Measurements from ENCODE around the gene LGALS16. TPM values are rescaled to one million over a fixed set of nuclear protein-coding genes. Genes with fewer than 3 reads are reported as not detected.
"Not testable (repeated sequence)": the region's sequence is repeated elsewhere in the genome, so short reads cannot be mapped to it uniquely, and the experiment has no call there.

The LGALS16 gene
- total and polyA plus RNA-seq, 12 donors: not detected

DNA sequence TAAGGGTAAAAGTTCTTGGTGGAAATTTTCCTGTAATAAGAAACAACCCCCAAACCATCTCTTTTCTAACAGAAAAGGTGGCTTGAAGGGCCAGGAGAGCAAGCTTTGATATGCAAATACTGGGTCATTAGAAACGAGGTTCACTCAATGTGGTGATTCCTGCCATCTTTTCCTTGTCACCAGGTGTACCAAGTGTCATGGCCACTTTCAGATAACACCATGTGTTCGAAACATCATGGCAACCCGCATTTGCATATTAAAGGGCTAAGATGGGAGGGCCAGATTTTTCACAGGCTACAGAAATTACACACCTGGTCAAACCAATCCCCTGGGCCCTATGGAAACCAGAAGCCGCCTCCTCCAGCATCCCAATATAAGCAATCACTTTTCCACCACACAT, 15.3 kb downstream of the LGALS16 start:
- DNase-seq: no peak
- no peak overlapping the region for H3K4me3 ChIP-seq
- TF ChIP-seq, protein P1, sequence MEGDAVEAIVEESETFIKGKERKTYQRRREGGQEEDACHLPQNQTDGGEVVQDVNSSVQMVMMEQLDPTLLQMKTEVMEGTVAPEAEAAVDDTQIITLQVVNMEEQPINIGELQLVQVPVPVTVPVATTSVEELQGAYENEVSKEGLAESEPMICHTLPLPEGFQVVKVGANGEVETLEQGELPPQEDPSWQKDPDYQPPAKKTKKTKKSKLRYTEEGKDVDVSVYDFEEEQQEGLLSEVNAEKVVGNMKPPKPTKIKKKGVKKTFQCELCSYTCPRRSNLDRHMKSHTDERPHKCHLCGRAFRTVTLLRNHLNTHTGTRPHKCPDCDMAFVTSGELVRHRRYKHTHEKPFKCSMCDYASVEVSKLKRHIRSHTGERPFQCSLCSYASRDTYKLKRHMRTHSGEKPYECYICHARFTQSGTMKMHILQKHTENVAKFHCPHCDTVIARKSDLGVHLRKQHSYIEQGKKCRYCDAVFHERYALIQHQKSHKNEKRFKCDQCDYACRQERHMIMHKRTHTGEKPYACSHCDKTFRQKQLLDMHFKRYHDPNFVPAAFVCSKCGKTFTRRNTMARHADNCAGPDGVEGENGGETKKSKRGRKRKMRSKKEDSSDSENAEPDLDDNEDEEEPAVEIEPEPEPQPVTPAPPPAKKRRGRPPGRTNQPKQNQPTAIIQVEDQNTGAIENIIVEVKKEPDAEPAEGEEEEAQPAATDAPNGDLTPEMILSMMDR (IDR thresholded peaks at IDR 0.05): no peak
- no peaks in the 10 kb centered on the region for H3K36me3 ChIP-seq
- WGBS, 2 donors: 37 to 49% methylated on average over 4 of the region's 4 CpGs
- peaks cover 0 to 6% (median 0%) of the 10 kb centered on the region in 9 donors for H3K4me1 ChIP-seq
- H3K27ac ChIP-seq: no peak overlapping the region
- ATAC-seq: no peak
- peaks cover 0 to 26% (median 15%) of the 10 kb centered on the region in 7 donors for H3K27me3 ChIP-seq
- H3K9me3 ChIP-seq: no peaks in the 10 kb centered on the region
- intact Hi-C loops (cut with DNase I): loop anchor here in 6 of 10 donors (2.0 to 10.0 kb wide), 4 partner anchors 116 to 229 kb away; no protein-coding TSS in a partner anchor

DNA sequence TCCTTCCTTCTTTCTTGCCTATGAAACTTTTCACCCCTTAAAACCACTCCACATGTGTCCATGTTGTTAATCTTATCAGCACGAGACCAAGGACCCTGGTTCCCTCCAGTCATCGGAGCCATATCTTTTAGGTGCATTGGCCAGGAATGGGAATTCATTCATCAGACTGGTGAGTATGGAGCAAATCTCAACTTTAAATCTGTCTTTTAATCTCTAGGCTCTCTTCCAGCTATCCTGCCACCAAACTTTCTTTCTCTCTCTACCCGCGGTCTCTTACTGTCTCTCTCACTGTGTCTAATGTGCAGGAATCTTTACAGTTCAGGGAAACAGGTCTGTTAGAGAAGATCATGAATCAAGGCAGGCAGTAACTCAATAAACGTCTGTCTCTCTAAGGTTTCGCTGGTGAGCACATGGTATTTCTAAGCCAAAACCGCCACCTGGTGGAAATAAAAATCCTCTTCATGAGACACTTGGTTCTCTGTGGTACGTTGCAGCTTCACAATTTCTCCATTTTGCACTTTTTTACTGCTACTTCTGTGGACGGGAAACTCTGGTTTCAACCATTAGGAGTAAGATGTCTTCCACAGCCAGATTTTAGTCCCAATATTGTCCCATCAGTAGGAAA, 16.1 kb downstream of the LGALS16 start:
- TF ChIP-seq, protein P1 (IDR thresholded peaks at IDR 0.05): peak; percentile 20 to 66 (median 49)
- ATAC-seq (peak in 1 of 8 donors; percentile 56), DNase-seq (peak in 1 of 2 donors; percentile 26)
- intact Hi-C loops (cut with DNase I): loop anchor here in 8 of 10 donors (2.0 to 10.0 kb wide), 5 partner anchors 117 to 230 kb away; no protein-coding TSS in a partner anchor
- H3K9me3 ChIP-seq: no peaks in the 10 kb centered on the region
- H3K4me1 ChIP-seq: peaks cover 0 to 9% (median 0%) of the 10 kb centered on the region in 9 donors
- H3K4me3 ChIP-seq: no peak overlapping the region
- WGBS, 2 donors: 8 to 10% methylated on average over 9 of the region's 9 CpGs
- no peak overlapping the region for H3K27ac ChIP-seq
- H3K36me3 ChIP-seq: no peaks in the 10 kb centered on the region
- H3K27me3 ChIP-seq: peaks cover 0 to 24% (median 10%) of the 10 kb centered on the region in 7 donors

DNA sequence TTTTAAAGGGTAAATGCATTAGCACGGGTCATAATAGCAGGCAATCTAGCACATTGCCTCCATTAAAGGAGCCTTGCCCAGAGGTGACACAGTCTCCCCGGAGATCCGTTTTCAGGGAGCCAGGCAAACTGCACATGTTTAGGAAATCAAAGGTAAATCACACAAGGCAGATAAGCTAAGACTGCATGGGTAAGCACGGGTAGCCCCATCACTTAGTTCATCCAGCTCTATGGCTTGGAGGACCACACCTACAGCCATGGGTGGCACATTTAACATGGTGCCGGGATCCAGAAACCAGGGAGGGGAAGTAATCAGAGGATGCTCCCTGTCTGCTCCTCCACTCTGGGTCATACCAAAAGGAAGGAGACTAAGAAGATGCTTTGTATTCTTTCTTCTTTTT, 16.8 kb downstream of the LGALS16 start:
- intact Hi-C loops (cut with DNase I): loop anchor here in 6 of 10 donors (2.0 to 10.0 kb wide), 4 partner anchors 118 to 230 kb away; no protein-coding TSS in a partner anchor

DNA sequence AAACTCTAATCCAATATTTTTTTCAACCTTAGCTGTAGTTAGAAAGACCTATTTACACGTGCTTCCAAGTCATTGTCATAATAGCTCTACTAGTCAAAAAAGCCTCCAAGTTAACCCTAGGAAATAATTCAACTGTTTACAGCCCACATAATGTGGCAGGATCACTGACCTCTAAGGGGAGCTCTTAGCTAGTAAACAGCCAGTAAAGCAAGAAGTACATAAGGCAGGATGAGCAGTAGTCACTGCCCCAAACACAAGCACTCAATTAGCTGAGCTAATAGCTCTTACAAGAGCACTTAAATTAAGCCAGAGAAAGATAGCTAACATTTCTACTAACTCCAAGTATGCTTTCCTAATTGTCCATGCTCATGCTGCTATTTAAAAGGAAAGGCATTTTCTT, 18.1 kb downstream of the LGALS16 start:
- DNase-seq, H3K9me3 ChIP-seq, H3K4me3 ChIP-seq, H3K36me3 ChIP-seq, ATAC-seq, H3K27ac ChIP-seq: not testable (repeated sequence)
- intact Hi-C loops (cut with DNase I): loop anchor here in 6 of 10 donors (2.0 to 10.0 kb wide), 4 partner anchors 119 to 232 kb away; no protein-coding TSS in a partner anchor
- Histone ChIP-seq H3K4me1 (peaks cover 0 to 24% (median 10%) of the 10 kb centered on the region in 9 donors), H3K27me3 (peaks cover 0 to 24% (median 10%) of the 10 kb centered on the region in 7 donors)
- 17 to 34% methylated on average over 1 of the region's 1 CpG for WGBS, 2 donors

More for the DNA sequence above, 16.8 kb downstream of the LGALS16 start:
- DNase-seq (no peak), ATAC-seq (no peak)
- Histone ChIP-seq H3K36me3 (no peaks in the 10 kb centered on the region), H3K4me1 (peaks cover 0 to 10% (median 0%) of the 10 kb centered on the region in 9 donors), H3K9me3 (no peaks in the 10 kb centered on the region), H3K27me3 (peaks cover 0 to 24% (median 10%) of the 10 kb centered on the region in 7 donors), H3K4me3 (no peak overlapping the region), H3K27ac (no peak overlapping the region)
- whole genome bisulfite sequencing, 2 donors: 66 to 68% methylated on average over 5 of the region's 5 CpGs
- TF ChIP-seq, protein P1 (IDR thresholded peaks at IDR 0.05): no peak
